Nephron (organoid): Measurements from ENCODE around the gene FOXO3.

Experiments used
- H3K27ac Mint-ChIP-seq, 3 experiments: 2 replicates each; pipeline ENCODE4 v1.8.0; 2020; ENCODE audit warnings: mixed read lengths in 3 of 3, mild to moderate bottlenecking in 2 of 3, moderate library complexity in 1 of 3
- H3K27me3 Mint-ChIP-seq: 2 replicates; pipeline ENCODE4 v1.8.0; 2021; ENCODE audit warnings: low read depth, mild to moderate bottlenecking, moderate library complexity, mixed read lengths
- H3K36me3 Mint-ChIP-seq: 2 replicates; pipeline ENCODE4 v1.8.0; 2020; ENCODE audit warnings: low read depth, mixed read lengths
- H3K4me1 Mint-ChIP-seq: 2 replicates; pipeline ENCODE4 v1.8.0; 2020; ENCODE audit warnings: mixed read lengths
- H3K4me3 Mint-ChIP-seq, 3 experiments: 2 replicates each; pipeline ENCODE4 v1.8.0; 2020; ENCODE audit warnings: mild to moderate bottlenecking in 3 of 3, mixed read lengths in 3 of 3, moderate library complexity in 2 of 3
- H3K9me3 Mint-ChIP-seq: 2 replicates; pipeline ENCODE4 v1.8.0; 2020; ENCODE audit warnings: mixed read lengths
- CTCF ChIP-seq, 3 experiments: fragments of 200-600 bp; sonication (generic); IDR thresholded peaks; one replicate each; pipeline ENCODE4 v1.5.0; 2021; ENCODE audit warnings: antibody characterized with exemption in 3 of 3; ENCODE audit not compliant: unreplicated experiment in 3 of 3

FOXO3 gene

GRCh38 chr6:108568101-108568500 is 7.4 kb downstream of the FOXO3 start:
- Mint-ChIP-seq H3K27me3 (peaks cover 3% of the 10 kb centered on the region), H3K4me3 (no peak overlapping the region), H3K36me3 (peaks cover 57% of the 10 kb centered on the region), H3K9me3 (no peaks in the 10 kb centered on the region), H3K4me1 (peaks cover 40% of the 10 kb centered on the region), H3K27ac (no peak overlapping the region)
- no peak for TF ChIP-seq CTCF (IDR thresholded peaks at IDR 0.05; ENCODE audit: unreplicated experiment in 3 of 3)

- Mint-ChIP-seq H3K36me3 (peaks cover 57% of the 10 kb centered on the region), H3K27ac (no peak overlapping the region), H3K4me3 (no peak overlapping the region), H3K9me3 (no peaks in the 10 kb centered on the region), H3K27me3 (peaks cover 3% of the 10 kb centered on the region), H3K4me1 (peaks cover 35% of the 10 kb centered on the region)
- no peak for TF ChIP-seq CTCF (IDR thresholded peaks at IDR 0.05; ENCODE audit: unreplicated experiment in 3 of 3)
Observed at GRCh38 chr6:108568551-108569305, 8.0 kb downstream of the FOXO3 start.

- Mint-ChIP-seq H3K9me3 (no peaks in the 10 kb centered on the region), H3K36me3 (peaks cover 63% of the 10 kb centered on the region), H3K27ac (no peak overlapping the region), H3K4me3 (no peak overlapping the region), H3K4me1 (peaks cover 32% of the 10 kb centered on the region), H3K27me3 (peaks cover 3% of the 10 kb centered on the region)
- TF ChIP-seq CTCF (IDR thresholded peaks at IDR 0.05; ENCODE audit: unreplicated experiment in 3 of 3), result peak; percentile 25 to 39 (median 26)
Observed at GRCh38 chr6:108570517-108570916, 9.8 kb downstream of the FOXO3 start.

GRCh38 chr6:108574457-108575141 is 13.9 kb downstream of the FOXO3 start:
- no peak overlapping the region for H3K4me3 Mint-ChIP-seq
- peaks cover 50% of the 10 kb centered on the region for H3K4me1 Mint-ChIP-seq
- TF ChIP-seq CTCF (IDR thresholded peaks at IDR 0.05; ENCODE audit: unreplicated experiment in 3 of 3), result no peak
- H3K27me3 Mint-ChIP-seq, result no peaks in the 10 kb centered on the region
- H3K36me3 Mint-ChIP-seq, result peaks cover 63% of the 10 kb centered on the region
- peak overlapping the region in 2 of 3 experiments; percentile 10 to 38 for H3K27ac Mint-ChIP-seq
- no peaks in the 10 kb centered on the region for H3K9me3 Mint-ChIP-seq

GRCh38 chr6:108575905-108576494 is 15.3 kb downstream of the FOXO3 start:
- Mint-ChIP-seq H3K9me3 (no peaks in the 10 kb centered on the region), H3K4me1 (peaks cover 61% of the 10 kb centered on the region), H3K4me3 (no peak overlapping the region), H3K36me3 (peaks cover 53% of the 10 kb centered on the region), H3K27me3 (no peaks in the 10 kb centered on the region), H3K27ac (peak overlapping the region in 1 of 3 experiments; percentile 25)
- TF ChIP-seq CTCF (IDR thresholded peaks at IDR 0.05; ENCODE audit: unreplicated experiment in 3 of 3), result no peak
